Measurements from ENCODE around the gene CLASRP. TPM values are rescaled to one million over a fixed set of nuclear protein-coding genes. Genes with fewer than 3 reads are reported as not detected.
"Not testable (repeated sequence)": the region's sequence is repeated elsewhere in the genome, so short reads cannot be mapped to it uniquely, and the experiment has no call there.

CLASRP gene
- total RNA-seq (2014; rRNA removed; shearing (Covaris generic)) = 20.4 and 31.4 TPM in 2 replicates
- polyA plus RNA-seq (2014; cell fraction: nucleus; rRNA removed) = 76.5 and 88.6 TPM in 2 replicates

GRCh38 chr19:45038931-45039893 lies at the start of gene CLASRP:
Gene CLASRP (plus strand): TSS chr19:45039045. CDS start chr19:45040213, 1,168 bp downstream.
- peak; percentile 76 for DNase-seq (ENCODE audit: extremely low read depth, low read depth)

- no peak for DNase-seq (ENCODE audit: extremely low read depth, low read depth)
Measured at GRCh38 chr19:44990459-44990858, 48.4 kb upstream of the CLASRP start.

GRCh38 chr19:44990966-44991365 lies 47.9 kb upstream of the CLASRP start:
- DNase-seq (ENCODE audit: extremely low read depth, low read depth) = no peak

- DNase-seq (ENCODE audit: extremely low read depth, low read depth) = no peak
Measured at GRCh38 chr19:44992336-44993163, 46.3 kb upstream of the CLASRP start.

- no peak for DNase-seq (ENCODE audit: extremely low read depth, low read depth)
Measured at GRCh38 chr19:44993526-44993925, 45.3 kb upstream of the CLASRP start.

- DNase-seq (ENCODE audit: extremely low read depth, low read depth) = no peak
Measured at GRCh38 chr19:44993926-44994537, 44.8 kb upstream of the CLASRP start.

- no peak for DNase-seq (ENCODE audit: extremely low read depth, low read depth)
Measured at GRCh38 chr19:44998025-44998424, 40.8 kb upstream of the CLASRP start.

GRCh38 chr19:44999131-44999925 lies 39.5 kb upstream of the CLASRP start:
- not testable (repeated sequence) for DNase-seq (ENCODE audit: extremely low read depth, low read depth)

- DNase-seq (ENCODE audit: extremely low read depth, low read depth) = not testable (repeated sequence)
Measured at GRCh38 chr19:45000665-45001064, 38.2 kb upstream of the CLASRP start.

GRCh38 chr19:45001087-45001739 lies 37.6 kb upstream of the CLASRP start, which contains the start of gene RELB:
Gene RELB (plus strand): TSS chr19:45001464. CDS start chr19:45001580, 116 bp downstream.
- DNase-seq (ENCODE audit: extremely low read depth, low read depth) = peak; percentile 82

- DNase-seq (ENCODE audit: extremely low read depth, low read depth) = no peak
Measured at GRCh38 chr19:45003485-45003884, 35.4 kb upstream of the CLASRP start.

- DNase-seq (ENCODE audit: extremely low read depth, low read depth) = no peak
Measured at GRCh38 chr19:45005787-45006186, 33.1 kb upstream of the CLASRP start.

GRCh38 chr19:45008552-45008951 lies 30.3 kb upstream of the CLASRP start:
- no peak for DNase-seq (ENCODE audit: extremely low read depth, low read depth)

- no peak for DNase-seq (ENCODE audit: extremely low read depth, low read depth)
Measured at GRCh38 chr19:45009625-45010255, 29.1 kb upstream of the CLASRP start.

GRCh38 chr19:45010306-45010705 lies 28.5 kb upstream of the CLASRP start:
- no peak for DNase-seq (ENCODE audit: extremely low read depth, low read depth)

- no peak for DNase-seq (ENCODE audit: extremely low read depth, low read depth)
Measured at GRCh38 chr19:45011959-45012358, 26.9 kb upstream of the CLASRP start.

- peak; percentile 46 for DNase-seq (ENCODE audit: extremely low read depth, low read depth)
Measured at GRCh38 chr19:45016388-45017314, 22.2 kb upstream of the CLASRP start.

- DNase-seq (ENCODE audit: extremely low read depth, low read depth) = no peak
Measured at GRCh38 chr19:45019187-45019586, 19.7 kb upstream of the CLASRP start.
